ENCODE results near the gene FTO.

Gene FTO

DNA sequence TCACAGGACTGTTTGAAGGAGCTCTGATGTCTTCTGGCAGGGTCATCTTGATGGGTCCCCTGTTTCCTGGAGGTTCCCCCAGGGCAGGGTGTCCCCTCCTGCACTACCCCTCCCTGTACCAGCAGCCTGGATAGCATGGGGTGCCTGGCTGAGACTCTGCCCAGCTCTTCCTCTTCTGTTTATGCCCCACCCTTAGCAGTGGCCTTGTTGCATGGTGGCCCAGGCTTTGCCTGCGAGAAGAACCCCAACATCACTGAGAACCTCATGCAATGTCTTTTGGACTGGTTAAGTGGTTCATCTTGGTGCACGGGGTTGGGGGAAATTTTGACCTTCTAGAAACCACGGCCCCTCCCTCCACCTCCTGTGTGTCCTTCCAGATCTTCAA lies 460.8 kb downstream of the FTO start:
- Histone ChIP-seq H3K4me1 (ENCODE audit: insufficient read depth, low read length) (no peaks in the 10 kb centered on the region), H3K4me3 (ENCODE audit: low read depth in 1 of 2, low read length in 2 of 2) (no peak overlapping the region), H3K9me3 (ENCODE audit: low read length) (no peaks in the 10 kb centered on the region), H3K9ac (ENCODE audit: low read length) (no peak overlapping the region), H3K36me3 (ENCODE audit: insufficient read depth, low read length) (no peaks in the 10 kb centered on the region), H3K27ac (ENCODE audit: low read depth, low read length) (no peak overlapping the region), H3K27me3 (ENCODE audit: control insufficient read depth in 1 of 2, insufficient read depth in 2 of 2, low read length in 2 of 2) (no peaks in the 10 kb centered on the region)

DNA sequence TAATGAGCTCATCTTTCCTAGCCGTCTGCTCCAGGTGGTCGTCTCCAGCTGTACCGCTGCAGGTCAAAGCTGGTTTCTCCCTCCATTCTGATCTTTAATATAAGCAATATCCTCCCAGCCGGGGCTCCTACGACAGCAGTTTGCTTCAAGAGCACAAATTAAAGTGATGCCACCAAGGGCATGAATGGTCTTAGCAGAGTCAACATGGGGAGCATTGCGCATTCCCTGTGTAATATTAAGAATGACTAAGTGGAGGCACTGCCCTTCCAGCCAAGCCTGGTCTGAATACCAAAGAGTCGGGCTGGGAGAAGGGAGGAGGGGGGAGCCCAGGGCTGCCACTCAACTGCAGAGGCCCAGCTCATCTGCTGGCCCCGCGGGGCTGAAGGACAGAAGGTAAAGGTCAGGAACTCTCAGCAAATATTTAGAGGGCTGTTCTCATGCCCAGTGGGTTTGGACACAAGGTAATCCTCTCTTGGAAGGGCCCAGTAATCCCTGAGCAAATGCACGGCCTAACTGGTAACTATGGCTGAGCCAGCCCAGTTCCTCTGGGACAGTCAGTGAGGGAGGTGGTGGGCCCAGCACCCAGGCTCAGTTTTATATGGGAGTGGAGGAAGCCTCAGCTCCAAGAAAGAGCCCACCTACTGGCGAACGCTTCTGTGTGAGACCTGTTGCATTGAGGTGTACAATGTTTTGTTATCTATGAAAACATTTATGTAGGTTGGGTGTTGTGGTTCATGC lies 461.4 kb downstream of the FTO start:
- H3K27ac ChIP-seq (ENCODE audit: low read depth, low read length), result no peak overlapping the region
- H3K36me3 ChIP-seq (ENCODE audit: insufficient read depth, low read length), result no peaks in the 10 kb centered on the region
- no peak overlapping the region for H3K9ac ChIP-seq (ENCODE audit: low read length)
- H3K27me3 ChIP-seq (ENCODE audit: control insufficient read depth in 1 of 2, insufficient read depth in 2 of 2, low read length in 2 of 2), result no peaks in the 10 kb centered on the region
- no peaks in the 10 kb centered on the region for H3K4me1 ChIP-seq (ENCODE audit: insufficient read depth, low read length)
- H3K9me3 ChIP-seq (ENCODE audit: low read length), result no peaks in the 10 kb centered on the region
- H3K4me3 ChIP-seq (ENCODE audit: low read depth in 1 of 2, low read length in 2 of 2), result no peak overlapping the region

DNA sequence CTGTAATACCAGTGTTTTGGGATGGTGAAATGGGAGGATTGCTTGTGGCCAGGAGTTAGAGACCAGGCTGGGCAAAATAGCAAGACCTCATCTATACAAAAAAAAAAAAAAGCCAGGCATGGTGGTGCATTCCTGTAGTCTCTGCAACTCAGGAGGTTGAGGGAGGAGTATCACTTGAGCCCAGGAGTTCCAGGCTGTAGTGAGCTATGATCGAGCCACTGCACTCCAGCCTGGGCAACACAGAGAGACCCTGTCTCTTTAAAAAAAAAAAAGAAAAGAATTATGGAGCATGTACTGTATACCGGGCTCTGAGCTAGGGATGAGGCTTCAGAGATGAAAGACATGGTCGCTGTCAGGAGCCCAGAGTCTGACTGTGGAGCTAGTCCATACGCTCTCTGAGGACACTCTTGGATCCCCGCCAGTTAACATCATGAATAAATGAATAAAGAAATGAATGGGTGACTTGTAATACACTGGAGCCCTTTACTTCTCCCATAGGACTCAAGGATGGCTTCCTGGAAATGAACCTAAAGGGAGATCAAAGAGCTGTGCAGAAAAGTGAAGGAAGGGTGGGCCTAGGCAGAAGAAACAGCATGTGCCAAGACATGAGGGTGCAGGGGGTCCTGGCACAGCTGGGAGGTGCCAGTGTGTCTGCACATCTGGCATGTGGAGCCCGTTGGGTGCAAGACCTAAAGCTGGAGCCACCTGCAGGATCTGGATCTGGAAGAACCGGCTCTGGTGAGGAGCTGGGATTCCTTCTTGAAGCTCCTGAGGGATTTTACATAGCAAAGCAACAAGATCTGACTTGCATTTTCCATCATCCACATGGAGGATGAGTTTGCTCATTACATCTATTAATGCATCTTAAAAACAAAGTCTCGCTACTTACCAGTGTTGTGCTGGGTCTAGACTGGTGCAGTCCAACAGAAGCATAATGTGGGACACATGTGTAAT lies 462.2 kb downstream of the FTO start:
- no peaks in the 10 kb centered on the region for H3K4me1 ChIP-seq (ENCODE audit: insufficient read depth, low read length)
- H3K27me3 ChIP-seq (ENCODE audit: control insufficient read depth in 1 of 2, insufficient read depth in 2 of 2, low read length in 2 of 2), result no peaks in the 10 kb centered on the region
- no peak overlapping the region for H3K27ac ChIP-seq (ENCODE audit: low read depth, low read length)

DNA sequence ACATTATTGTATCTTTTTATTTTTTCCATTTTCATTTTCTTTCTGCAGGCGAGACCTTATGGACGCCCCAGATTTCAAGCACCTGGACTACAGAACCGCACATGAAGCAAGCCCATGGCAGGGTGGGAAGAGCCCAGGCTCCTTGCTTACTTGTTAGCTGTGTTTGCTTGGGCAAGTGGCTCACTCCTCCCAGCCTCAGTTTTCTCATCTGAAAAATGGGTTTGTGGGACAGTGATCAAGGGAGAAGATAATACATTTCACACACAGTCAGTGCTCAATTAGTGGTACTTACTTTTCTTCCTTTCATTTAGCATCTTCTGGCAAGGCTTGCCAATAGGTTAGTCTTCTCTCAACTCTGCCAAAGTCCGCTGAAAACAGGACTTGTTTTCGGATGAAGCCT lies 465.2 kb downstream of the FTO start:
- no peaks in the 10 kb centered on the region for H3K4me1 ChIP-seq (ENCODE audit: insufficient read depth, low read length)
- H3K36me3 ChIP-seq (ENCODE audit: insufficient read depth, low read length), result no peaks in the 10 kb centered on the region
- H3K9ac ChIP-seq (ENCODE audit: low read length), result no peak overlapping the region
- H3K9me3 ChIP-seq (ENCODE audit: low read length), result no peaks in the 10 kb centered on the region
- H3K4me3 ChIP-seq (ENCODE audit: low read depth in 1 of 2, low read length in 2 of 2), result no peak overlapping the region
- no peaks in the 10 kb centered on the region for H3K27me3 ChIP-seq (ENCODE audit: control insufficient read depth in 1 of 2, insufficient read depth in 2 of 2, low read length in 2 of 2)
- no peak overlapping the region for H3K27ac ChIP-seq (ENCODE audit: low read depth, low read length)

More for the DNA sequence above, 462.2 kb downstream of the FTO start:
- Histone ChIP-seq H3K9me3 (ENCODE audit: low read length) (no peaks in the 10 kb centered on the region), H3K36me3 (ENCODE audit: insufficient read depth, low read length) (no peaks in the 10 kb centered on the region), H3K4me3 (ENCODE audit: low read depth in 1 of 2, low read length in 2 of 2) (no peak overlapping the region), H3K9ac (ENCODE audit: low read length) (no peak overlapping the region)

DNA sequence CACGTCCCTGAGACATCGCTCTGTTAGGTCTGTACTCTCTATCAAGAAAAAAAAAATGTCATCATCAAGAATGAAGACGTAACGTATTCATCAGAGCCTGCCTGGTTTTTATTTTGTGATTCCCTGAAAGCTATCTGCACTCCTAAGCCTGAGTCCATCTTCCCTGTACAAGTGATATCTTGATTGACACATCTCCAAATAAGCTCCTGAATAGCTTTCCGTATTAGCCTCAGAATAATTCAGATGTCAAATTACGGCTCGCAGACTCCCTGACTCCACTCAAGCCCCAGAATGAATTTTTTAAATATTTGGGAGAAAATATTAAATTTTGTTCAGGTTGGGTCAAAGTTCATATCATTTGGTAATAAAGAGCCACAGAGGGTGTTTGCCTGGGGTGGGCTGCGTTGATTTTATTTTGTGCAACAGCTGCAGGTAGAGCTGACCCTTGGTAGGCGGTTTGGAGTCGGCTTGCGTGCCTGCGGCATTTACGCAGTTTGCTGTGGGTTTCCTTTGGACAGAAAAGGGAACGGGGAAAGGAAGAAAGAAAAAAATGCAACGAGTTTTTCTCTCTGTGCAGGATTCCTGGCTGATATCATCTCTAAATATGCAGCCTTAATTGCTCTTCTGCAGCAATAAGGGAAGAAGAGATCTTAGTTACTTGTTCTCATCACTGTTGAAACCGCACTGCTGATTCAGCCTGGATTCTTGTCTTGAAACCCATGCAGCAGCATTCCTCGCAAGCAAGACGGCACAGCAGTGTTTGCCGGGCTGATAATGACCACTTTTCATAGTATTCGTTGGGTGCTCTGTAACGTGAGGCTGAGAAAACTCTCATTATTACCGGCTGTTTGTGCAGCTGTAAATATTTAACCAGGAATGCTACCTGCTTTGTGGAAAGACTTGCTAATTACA lies 467.9 kb downstream of the FTO start:
- Histone ChIP-seq H3K4me1 (ENCODE audit: insufficient read depth, low read length) (no peaks in the 10 kb centered on the region), H3K9ac (ENCODE audit: low read length) (no peak overlapping the region), H3K9me3 (ENCODE audit: low read length) (no peaks in the 10 kb centered on the region), H3K4me3 (ENCODE audit: low read depth in 1 of 2, low read length in 2 of 2) (no peak overlapping the region), H3K27ac (ENCODE audit: low read depth, low read length) (no peak overlapping the region), H3K36me3 (ENCODE audit: insufficient read depth, low read length) (no peaks in the 10 kb centered on the region), H3K27me3 (ENCODE audit: control insufficient read depth in 1 of 2, insufficient read depth in 2 of 2, low read length in 2 of 2) (no peaks in the 10 kb centered on the region)

DNA sequence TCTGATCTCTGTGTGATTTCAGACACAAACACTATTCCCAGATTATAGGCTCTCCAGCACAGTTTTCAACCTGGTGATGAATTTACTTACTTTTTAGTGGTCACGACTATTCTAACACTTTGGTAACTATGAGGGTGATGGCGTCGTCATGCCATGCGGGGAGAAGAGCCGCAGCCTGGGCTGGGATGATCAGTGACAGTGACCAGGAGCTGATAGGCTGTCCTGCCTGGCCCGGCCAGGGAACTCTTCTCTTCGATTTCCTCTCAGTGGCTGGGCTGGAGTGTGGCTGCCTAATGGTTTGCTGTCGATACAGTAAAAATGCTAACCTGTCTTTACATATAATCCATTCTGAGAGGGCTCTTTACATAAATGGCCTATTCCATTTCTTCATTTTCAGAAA lies 469.5 kb downstream of the FTO start:
- Histone ChIP-seq H3K4me3 (ENCODE audit: low read depth in 1 of 2, low read length in 2 of 2) (no peak overlapping the region), H3K36me3 (ENCODE audit: insufficient read depth, low read length) (no peaks in the 10 kb centered on the region), H3K9me3 (ENCODE audit: low read length) (no peaks in the 10 kb centered on the region), H3K27ac (ENCODE audit: low read depth, low read length) (no peak overlapping the region), H3K27me3 (ENCODE audit: control insufficient read depth in 1 of 2, insufficient read depth in 2 of 2, low read length in 2 of 2) (no peaks in the 10 kb centered on the region), H3K9ac (ENCODE audit: low read length) (no peak overlapping the region), H3K4me1 (ENCODE audit: insufficient read depth, low read length) (no peaks in the 10 kb centered on the region)

DNA sequence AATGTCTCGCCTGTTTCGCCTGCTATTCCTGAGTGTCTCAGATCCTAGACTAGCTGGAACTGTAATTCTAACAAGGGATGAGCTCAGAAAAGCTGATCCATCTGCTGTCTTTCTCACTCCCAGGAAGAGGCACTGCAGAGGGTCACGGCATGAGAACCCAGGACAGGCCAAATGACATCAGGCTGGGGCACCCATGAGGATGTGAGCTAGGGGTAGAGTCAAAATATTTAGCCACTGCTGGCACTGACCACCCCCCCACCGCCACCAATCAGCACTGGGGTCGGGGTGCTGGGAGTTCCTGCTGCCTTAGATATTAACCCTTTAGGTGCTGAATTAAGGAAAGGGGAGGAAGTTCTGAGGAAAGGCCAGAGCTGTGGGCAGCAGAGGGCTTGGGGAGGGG lies 470.2 kb downstream of the FTO start:
- no peaks in the 10 kb centered on the region for H3K9me3 ChIP-seq (ENCODE audit: low read length)
- H3K4me1 ChIP-seq (ENCODE audit: insufficient read depth, low read length), result no peaks in the 10 kb centered on the region
- H3K27ac ChIP-seq (ENCODE audit: low read depth, low read length), result no peak overlapping the region
- H3K36me3 ChIP-seq (ENCODE audit: insufficient read depth, low read length), result no peaks in the 10 kb centered on the region
- H3K4me3 ChIP-seq (ENCODE audit: low read depth in 1 of 2, low read length in 2 of 2), result no peak overlapping the region
- no peak overlapping the region for H3K9ac ChIP-seq (ENCODE audit: low read length)
- no peaks in the 10 kb centered on the region for H3K27me3 ChIP-seq (ENCODE audit: control insufficient read depth in 1 of 2, insufficient read depth in 2 of 2, low read length in 2 of 2)

DNA sequence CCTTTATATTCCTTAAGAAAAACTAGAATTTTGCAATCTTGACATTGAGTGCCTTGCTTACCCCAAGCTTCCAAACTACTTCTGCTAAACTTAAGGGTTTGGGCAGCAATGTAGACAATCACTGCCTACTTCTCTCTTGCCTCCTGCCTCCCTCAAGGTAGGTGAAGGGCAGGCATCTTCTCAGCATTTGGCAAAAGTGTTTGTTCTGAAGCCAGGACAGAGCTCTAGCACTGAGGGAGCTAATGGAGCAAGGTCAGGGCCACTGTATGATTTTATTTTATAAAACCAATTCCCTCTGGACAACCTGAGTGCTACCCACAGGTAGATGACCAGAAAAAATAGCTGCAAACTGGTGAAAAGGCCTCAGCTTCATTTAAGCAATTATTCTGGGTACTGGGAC lies 470.8 kb downstream of the FTO start:
- H3K27ac ChIP-seq (ENCODE audit: low read depth, low read length), result no peak overlapping the region

DNA sequence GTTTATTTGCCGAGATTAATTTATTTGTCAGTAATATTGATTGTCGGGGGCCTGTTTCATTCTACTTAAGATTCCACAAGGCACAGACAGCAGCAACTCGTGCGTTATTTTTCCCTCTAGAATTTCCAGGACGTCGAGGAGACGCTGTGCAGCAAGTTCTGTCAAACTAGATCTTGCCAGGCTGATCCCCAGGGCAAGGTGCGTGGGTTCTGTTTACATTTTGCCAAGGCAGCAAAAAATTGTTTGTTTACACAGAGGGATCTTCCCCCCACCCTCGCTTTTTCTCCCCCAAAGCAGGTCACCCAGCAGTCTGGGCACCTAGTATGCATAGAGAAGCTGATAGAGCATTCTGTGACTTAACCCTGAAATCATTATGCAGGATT lies 471.2 kb downstream of the FTO start:
- Histone ChIP-seq H3K4me1 (ENCODE audit: insufficient read depth, low read length) (no peaks in the 10 kb centered on the region), H3K27ac (ENCODE audit: low read depth, low read length) (no peak overlapping the region), H3K9me3 (ENCODE audit: low read length) (no peaks in the 10 kb centered on the region), H3K4me3 (ENCODE audit: low read depth in 1 of 2, low read length in 2 of 2) (no peak overlapping the region), H3K36me3 (ENCODE audit: insufficient read depth, low read length) (no peaks in the 10 kb centered on the region), H3K9ac (ENCODE audit: low read length) (no peak overlapping the region), H3K27me3 (ENCODE audit: control insufficient read depth in 1 of 2, insufficient read depth in 2 of 2, low read length in 2 of 2) (no peaks in the 10 kb centered on the region)

More for the DNA sequence above, 470.8 kb downstream of the FTO start:
- Histone ChIP-seq H3K9me3 (ENCODE audit: low read length) (no peaks in the 10 kb centered on the region), H3K4me3 (ENCODE audit: low read depth in 1 of 2, low read length in 2 of 2) (no peak overlapping the region), H3K36me3 (ENCODE audit: insufficient read depth, low read length) (no peaks in the 10 kb centered on the region), H3K9ac (ENCODE audit: low read length) (no peak overlapping the region), H3K4me1 (ENCODE audit: insufficient read depth, low read length) (no peaks in the 10 kb centered on the region), H3K27me3 (ENCODE audit: control insufficient read depth in 1 of 2, insufficient read depth in 2 of 2, low read length in 2 of 2) (no peaks in the 10 kb centered on the region)

DNA sequence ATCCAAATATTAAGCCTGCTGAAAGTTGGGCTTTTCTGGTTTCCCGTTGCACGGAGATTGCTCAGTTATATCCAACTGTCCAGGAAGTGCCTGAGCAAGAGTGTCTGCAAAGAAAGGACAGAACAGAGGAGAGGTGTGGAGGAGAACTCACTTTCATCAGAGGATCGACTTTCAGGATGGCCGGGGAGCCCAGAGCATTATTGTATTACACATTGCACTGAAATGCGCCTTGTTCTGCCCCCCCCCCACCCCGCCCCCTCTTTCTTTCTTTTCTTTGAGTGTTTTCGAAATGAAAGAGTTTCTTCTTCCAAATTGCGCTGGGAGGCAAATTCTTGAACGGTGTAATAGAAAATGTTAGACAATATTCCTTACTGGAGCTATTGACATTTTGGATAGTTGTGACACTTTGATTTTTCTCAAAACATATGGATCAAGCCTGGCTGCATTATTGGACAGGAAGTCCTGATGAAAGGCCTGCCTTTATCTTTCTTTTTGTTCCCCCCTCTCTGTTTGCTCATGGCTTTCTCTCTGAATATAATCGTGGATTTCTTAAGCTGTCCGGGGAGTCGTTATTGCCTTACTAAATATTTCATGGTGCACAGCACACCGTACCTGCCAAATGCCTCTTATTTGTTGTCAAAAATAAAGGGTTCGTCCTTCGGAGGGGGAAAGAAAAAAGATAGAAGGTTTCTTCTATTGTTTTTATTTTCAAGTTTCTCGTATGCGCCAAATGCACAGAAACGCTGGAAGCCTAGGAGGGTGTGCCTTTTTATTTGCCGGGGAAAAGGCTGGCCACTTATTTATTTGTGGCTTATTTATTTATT lies 471.8 kb downstream of the FTO start:
- Histone ChIP-seq H3K9ac (ENCODE audit: low read length) (no peak overlapping the region), H3K27ac (ENCODE audit: low read depth, low read length) (no peak overlapping the region), H3K36me3 (ENCODE audit: insufficient read depth, low read length) (no peaks in the 10 kb centered on the region), H3K4me1 (ENCODE audit: insufficient read depth, low read length) (no peaks in the 10 kb centered on the region), H3K4me3 (ENCODE audit: low read depth in 1 of 2, low read length in 2 of 2) (no peak overlapping the region), H3K27me3 (ENCODE audit: control insufficient read depth in 1 of 2, insufficient read depth in 2 of 2, low read length in 2 of 2) (no peaks in the 10 kb centered on the region), H3K9me3 (ENCODE audit: low read length) (no peaks in the 10 kb centered on the region)
